ENCODE data around the gene OSGEPL1. TPM values are rescaled to one million over a fixed set of nuclear protein-coding genes. Genes with fewer than 3 reads are reported as not detected.

OSGEPL1 gene
- total RNA-seq, 1 experiment from 2014 or later, result 8.6 TPM

DNA sequence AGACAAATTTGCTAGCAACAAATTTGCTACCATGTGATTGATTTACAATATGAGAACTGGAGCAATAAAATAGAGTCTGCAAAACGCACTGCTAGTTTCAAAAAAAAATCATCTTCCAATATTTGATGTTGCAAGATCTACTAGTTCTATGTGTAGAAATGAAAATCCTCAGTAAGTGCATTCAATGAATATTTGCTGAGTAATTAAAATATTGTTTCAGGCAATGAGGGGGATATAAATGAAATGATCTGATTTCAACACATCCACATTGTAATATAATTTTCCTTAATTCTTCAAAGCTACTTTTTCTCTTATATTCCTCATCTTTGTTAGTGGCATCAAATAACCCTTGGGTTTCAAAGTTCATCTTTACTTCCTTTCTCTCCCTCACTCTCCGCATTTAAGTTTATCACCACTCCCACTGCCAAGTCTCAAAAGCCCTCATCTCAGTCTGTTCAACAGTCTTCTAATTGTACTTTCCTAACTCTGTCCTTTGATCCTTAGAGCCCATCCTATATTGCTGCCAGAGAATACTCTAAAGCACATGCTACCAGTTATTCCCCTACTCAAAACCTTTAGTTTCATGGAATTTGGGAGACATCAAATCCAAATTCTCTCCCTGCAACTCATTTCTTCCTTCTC lies 6.2 kb downstream of the OSGEPL1 start:
- Mint-ChIP-seq H3K36me3 (ENCODE audit: insufficient read depth, unreplicated experiment) (no peaks in the 10 kb centered on the region), H3K27ac (ENCODE audit: unreplicated experiment) (no peak overlapping the region), H3K4me1 (ENCODE audit: low read depth, unreplicated experiment) (no peaks in the 10 kb centered on the region), H3K4me3 (ENCODE audit: low read depth, unreplicated experiment) (no peak overlapping the region), H3K9me3 (ENCODE audit: low read depth, unreplicated experiment) (no peaks in the 10 kb centered on the region), H3K27me3 (ENCODE audit: unreplicated experiment) (no peaks in the 10 kb centered on the region)
- intact Hi-C loops (cut with micrococcal nuclease; ENCODE audit: unreplicated experiment), result no loop called here
- DNase-seq, result no peak
- TF ChIP-seq, protein P1, sequence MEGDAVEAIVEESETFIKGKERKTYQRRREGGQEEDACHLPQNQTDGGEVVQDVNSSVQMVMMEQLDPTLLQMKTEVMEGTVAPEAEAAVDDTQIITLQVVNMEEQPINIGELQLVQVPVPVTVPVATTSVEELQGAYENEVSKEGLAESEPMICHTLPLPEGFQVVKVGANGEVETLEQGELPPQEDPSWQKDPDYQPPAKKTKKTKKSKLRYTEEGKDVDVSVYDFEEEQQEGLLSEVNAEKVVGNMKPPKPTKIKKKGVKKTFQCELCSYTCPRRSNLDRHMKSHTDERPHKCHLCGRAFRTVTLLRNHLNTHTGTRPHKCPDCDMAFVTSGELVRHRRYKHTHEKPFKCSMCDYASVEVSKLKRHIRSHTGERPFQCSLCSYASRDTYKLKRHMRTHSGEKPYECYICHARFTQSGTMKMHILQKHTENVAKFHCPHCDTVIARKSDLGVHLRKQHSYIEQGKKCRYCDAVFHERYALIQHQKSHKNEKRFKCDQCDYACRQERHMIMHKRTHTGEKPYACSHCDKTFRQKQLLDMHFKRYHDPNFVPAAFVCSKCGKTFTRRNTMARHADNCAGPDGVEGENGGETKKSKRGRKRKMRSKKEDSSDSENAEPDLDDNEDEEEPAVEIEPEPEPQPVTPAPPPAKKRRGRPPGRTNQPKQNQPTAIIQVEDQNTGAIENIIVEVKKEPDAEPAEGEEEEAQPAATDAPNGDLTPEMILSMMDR (IDR thresholded peaks at IDR 0.05; ENCODE audit: unreplicated experiment), result no peak
- CTCF ChIA-PET, result no interaction called here
- no TSS peak for BruUV-seq (replicated peaks)

DNA sequence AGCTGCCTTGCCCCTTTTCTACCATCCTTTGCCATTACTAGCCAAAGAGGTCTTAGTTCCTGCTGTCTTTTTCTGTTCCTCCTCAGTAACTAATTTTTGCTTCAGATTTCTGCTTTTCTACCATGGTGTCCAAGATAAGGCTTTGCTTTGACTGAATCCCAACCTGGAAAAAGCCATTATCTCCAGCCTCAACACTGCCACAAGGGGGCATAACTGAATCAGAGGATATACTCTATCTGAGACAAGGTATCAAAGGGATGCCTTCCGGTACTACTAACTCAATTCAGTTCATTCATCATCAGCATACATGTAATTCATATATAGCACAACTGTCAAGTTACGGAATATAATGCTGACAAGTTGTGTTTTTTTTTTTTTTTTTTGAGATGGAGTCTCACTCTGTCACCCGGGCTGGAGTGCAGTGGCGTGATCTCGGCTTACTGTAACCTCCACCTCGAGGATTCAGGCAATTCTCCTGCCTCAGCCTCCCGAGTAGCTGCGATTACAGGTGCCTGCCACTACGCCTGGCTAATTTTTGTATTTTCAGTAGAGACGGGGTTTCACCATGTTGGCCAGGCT lies 11.4 kb downstream of the OSGEPL1 start:
- no TSS peak for BruUV-seq (replicated peaks)
- Mint-ChIP-seq H3K4me3 (ENCODE audit: low read depth, unreplicated experiment) (no peak overlapping the region), H3K9me3 (ENCODE audit: low read depth, unreplicated experiment) (no peaks in the 10 kb centered on the region), H3K36me3 (ENCODE audit: insufficient read depth, unreplicated experiment) (no peaks in the 10 kb centered on the region), H3K27ac (ENCODE audit: unreplicated experiment) (no peak overlapping the region), H3K27me3 (ENCODE audit: unreplicated experiment) (no peaks in the 10 kb centered on the region), H3K4me1 (ENCODE audit: low read depth, unreplicated experiment) (no peaks in the 10 kb centered on the region)
- TF ChIP-seq, protein P1 (IDR thresholded peaks at IDR 0.05; ENCODE audit: unreplicated experiment), result peak; percentile 60
- intact Hi-C loops (cut with micrococcal nuclease; ENCODE audit: unreplicated experiment), result loop anchor here (1.0 kb wide), 1 partner anchor 319 kb away; no protein-coding TSS in a partner anchor
- CTCF ChIA-PET, result interaction anchor here (1.0 kb wide), 2 partner anchors 90 to 321 kb away, joined by 3 to 4 read pairs; partner anchors contain the start of gene ASNSD1
- DNase-seq, result peak; percentile 56

- intact Hi-C loops (cut with micrococcal nuclease; ENCODE audit: unreplicated experiment), result no loop called here
- no peaks in the 10 kb centered on the region for H3K9me3 Mint-ChIP-seq (ENCODE audit: low read depth, unreplicated experiment)
- CTCF ChIA-PET, result no interaction called here
- H3K27me3 Mint-ChIP-seq (ENCODE audit: unreplicated experiment), result no peaks in the 10 kb centered on the region
- DNase-seq, result no peak
- H3K27ac Mint-ChIP-seq (ENCODE audit: unreplicated experiment), result no peak overlapping the region
- no peak overlapping the region for H3K4me3 Mint-ChIP-seq (ENCODE audit: low read depth, unreplicated experiment)
- H3K4me1 Mint-ChIP-seq (ENCODE audit: low read depth, unreplicated experiment), result no peaks in the 10 kb centered on the region
- no peaks in the 10 kb centered on the region for H3K36me3 Mint-ChIP-seq (ENCODE audit: insufficient read depth, unreplicated experiment)
- no TSS peak for BruUV-seq (replicated peaks)
- TF ChIP-seq, protein P1 (IDR thresholded peaks at IDR 0.05; ENCODE audit: unreplicated experiment), result no peak
Measured at GRCh38 chr2:189729430-189729829, 33.2 kb downstream of the OSGEPL1 start.

GRCh38 chr2:189726849-189727248 lies 35.7 kb downstream of the OSGEPL1 start:
- intact Hi-C loops (cut with micrococcal nuclease; ENCODE audit: unreplicated experiment), result no loop called here
- BruUV-seq (replicated peaks), result no TSS peak
- no peak for DNase-seq
- Mint-ChIP-seq H3K27me3 (ENCODE audit: unreplicated experiment) (no peaks in the 10 kb centered on the region), H3K27ac (ENCODE audit: unreplicated experiment) (no peak overlapping the region), H3K4me3 (ENCODE audit: low read depth, unreplicated experiment) (no peak overlapping the region), H3K9me3 (ENCODE audit: low read depth, unreplicated experiment) (no peaks in the 10 kb centered on the region), H3K36me3 (ENCODE audit: insufficient read depth, unreplicated experiment) (no peaks in the 10 kb centered on the region), H3K4me1 (ENCODE audit: low read depth, unreplicated experiment) (no peaks in the 10 kb centered on the region)
- CTCF ChIA-PET, result interaction anchor here (0.7 kb wide), 1 partner anchor 644 kb away, joined by 5 read pairs; no protein-coding TSS in a partner anchor
- TF ChIP-seq, protein P1 (IDR thresholded peaks at IDR 0.05; ENCODE audit: unreplicated experiment), result no peak
